Sciatic nerve (tissue), 2 donors: ENCODE results near the gene CAP1. TPM values are rescaled to one million over a fixed set of nuclear protein-coding genes. Genes with fewer than 3 reads are reported as not detected.
"Not testable (repeated sequence)": the region's sequence is repeated elsewhere in the genome, so short reads cannot be mapped to it uniquely, and the experiment has no call there.

ENCODE experiments used
- ATAC-seq: fragments of 200-7000 bp; cut with Tn5 transposase; one replicate; pipeline ENCODE4 v1.9.1; 2020; ENCODE audit warnings: mild to moderate bottlenecking, moderate library complexity
- DNase-seq: peaks from one replicate; pipeline ENCODE4 v3.0.0-alpha.2; 2020; ENCODE audit warnings: low spot score
- intact Hi-C: fragments of 100-400 bp; cut with DNase I; formaldehyde crosslinking; loops from one replicate; pipeline ENCODE4 v1.14.2; 2022
- total RNA-seq: library from RNA; stranded (reverse); fragmentation: NEBNext Ultra II Directional; extraction: Animal tissue kit (Norgen Biotek cat#: 25700); gene quantifications from one replicate; pipeline ENCODE4 v1.2.1, GENCODE V29; 2021
- donor health status: DM: no; HTN: no; CAD: no.
- donor health status: DM: no; HTN: no; CAD: no.

The CAP1 gene, protein sequence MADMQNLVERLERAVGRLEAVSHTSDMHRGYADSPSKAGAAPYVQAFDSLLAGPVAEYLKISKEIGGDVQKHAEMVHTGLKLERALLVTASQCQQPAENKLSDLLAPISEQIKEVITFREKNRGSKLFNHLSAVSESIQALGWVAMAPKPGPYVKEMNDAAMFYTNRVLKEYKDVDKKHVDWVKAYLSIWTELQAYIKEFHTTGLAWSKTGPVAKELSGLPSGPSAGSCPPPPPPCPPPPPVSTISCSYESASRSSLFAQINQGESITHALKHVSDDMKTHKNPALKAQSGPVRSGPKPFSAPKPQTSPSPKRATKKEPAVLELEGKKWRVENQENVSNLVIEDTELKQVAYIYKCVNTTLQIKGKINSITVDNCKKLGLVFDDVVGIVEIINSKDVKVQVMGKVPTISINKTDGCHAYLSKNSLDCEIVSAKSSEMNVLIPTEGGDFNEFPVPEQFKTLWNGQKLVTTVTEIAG
- 359 TPM for total RNA-seq

DNA sequence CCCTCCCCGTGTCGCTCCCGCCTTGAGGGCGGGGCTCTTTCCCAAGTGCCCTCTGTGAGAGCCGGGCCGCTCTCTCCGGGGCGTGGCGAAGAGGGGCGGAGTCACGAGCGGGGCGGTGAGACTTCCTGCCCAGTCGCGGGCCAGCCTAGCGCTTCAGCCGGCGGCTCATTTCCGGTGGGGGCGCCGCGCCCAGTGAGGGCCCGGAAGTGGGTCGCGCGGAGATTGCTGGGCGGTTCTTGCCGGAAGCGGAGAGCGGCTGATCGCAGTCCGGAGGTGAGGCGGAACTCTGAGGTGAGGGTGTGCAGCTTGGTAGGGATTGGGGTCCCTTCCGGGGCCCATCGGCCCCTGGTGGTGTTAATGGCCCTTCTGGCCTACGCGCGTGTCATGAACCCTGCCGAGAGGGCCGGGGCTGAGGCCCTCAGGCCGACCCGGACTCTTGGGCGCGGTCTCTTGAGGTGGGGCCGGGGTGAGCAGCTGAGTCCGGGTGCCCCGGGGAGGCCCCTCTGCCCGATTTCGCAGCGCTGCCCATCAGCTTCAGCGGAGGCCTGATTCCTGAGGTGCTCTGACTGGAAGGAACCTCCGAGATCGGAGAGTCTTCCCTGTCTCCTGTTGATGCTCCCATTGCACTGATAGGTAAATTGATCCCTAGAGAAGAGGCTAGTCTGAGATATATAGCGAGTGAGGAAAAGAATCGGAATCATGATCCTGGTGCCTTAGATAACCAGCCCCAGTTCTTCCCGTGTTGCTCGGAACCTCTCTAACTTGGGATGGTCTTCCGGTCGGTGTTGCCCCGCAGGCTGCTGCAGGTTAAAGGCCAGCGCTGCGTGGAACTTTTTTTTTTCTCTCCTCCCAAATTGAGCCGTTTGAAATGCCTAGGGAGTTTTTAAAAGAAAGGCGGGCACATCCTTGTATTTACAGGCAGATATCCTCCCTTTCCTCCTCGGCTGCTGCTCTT lies at the start of gene CAP1:
CAP1 (plus strand) TSS at position 219 of the 955 bp plus-strand sequence. CDS start 18,618 bp downstream, outside the sequence.
- ATAC-seq (peak; percentile 98), DNase-seq (peak; percentile 100)
- intact Hi-C loops = no loop called here

DNA sequence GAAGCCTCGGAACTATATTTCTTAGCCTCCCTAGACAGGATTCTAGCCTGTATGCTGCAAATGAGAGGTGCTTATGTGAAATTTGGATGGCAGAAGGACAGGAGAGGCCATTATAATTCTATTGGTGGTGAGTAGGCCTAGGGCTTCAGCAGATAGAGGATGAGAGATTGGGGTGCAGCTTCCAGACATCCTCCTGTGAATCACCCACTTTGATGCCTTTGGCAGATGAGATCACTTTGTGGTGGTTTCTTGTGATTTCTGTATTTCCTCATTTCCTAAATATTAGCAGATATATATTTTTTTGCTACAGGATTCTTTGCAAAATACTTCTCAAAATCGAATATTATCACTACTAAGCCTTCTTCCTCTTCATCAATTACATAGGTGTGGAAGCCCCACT lies 48.3 kb upstream of the CAP1 start:
- intact Hi-C loops = no loop called here
- ATAC-seq = no peak
- DNase-seq = no peak

DNA sequence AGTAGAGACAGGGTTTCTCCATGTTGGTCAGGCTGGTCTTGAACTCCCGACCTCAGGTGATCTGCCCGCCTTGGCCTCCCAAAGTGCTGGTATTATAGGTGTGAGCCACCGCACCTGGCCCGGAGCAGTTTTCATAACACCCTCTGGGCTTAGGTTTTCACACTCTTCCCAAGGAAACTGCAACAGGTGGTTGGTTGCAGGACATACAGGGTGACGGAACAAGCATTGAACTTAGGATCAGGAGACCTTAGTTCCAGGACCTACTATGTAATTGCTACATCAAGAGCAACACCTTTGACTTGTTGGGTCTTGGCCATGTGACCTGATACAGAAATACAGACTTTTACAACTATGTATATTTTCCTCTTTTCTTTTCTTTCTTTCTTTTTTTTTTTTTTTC lies 47.6 kb upstream of the CAP1 start:
- intact Hi-C loops = no loop called here
- ATAC-seq = no peak
- no peak for DNase-seq

DNA sequence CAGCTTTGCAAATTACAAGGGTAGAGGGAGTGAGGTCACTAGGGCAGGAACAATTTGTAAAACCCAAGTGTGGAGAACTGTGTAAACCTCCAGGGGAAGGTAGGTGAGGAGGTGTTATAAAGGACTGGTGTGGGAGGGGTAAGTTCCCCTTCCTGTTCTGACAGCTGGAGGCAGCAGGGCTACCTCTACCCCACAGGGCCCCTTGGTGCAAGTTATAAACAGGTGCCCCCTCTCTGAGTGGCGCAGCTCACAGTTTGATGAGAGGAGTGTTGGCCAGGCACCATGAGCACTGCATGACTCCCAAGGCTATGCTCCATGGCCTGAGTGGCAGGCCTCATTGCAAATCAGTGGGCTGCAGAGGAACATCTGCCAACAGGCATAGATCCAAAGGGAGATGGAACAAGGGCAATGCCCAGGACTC lies 44.5 kb upstream of the CAP1 start:
- intact Hi-C loops = no loop called here
- ATAC-seq (no peak), DNase-seq (no peak)

DNA sequence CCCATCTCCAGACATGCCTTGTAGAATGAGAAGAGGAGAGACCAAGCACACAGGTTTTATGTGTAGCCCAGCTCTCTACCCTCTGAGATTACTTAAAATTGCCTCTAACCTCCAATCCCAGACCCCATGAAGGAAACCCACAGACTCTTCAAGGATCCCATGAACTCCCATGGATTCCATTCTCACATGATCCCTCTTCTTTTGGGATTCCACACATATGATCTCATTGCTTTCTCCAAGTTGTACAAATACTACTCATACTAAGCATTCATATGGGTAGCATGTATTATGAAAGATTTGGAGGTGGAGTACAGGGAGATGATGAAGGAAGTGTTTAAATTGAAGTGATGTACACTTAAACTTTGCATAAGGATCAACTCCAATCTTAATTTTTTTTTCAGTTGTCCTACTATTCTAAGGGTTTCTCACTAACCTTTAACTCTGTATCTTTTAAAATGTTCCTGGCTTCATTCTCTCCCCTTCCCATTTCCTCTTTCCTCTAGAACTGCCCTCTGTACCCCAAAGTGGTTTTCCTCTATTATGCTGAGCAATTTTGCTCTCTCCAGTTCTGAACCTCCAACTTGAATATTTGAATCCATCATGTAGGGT lies 44.0 kb upstream of the CAP1 start:
- no peak for ATAC-seq

DNA sequence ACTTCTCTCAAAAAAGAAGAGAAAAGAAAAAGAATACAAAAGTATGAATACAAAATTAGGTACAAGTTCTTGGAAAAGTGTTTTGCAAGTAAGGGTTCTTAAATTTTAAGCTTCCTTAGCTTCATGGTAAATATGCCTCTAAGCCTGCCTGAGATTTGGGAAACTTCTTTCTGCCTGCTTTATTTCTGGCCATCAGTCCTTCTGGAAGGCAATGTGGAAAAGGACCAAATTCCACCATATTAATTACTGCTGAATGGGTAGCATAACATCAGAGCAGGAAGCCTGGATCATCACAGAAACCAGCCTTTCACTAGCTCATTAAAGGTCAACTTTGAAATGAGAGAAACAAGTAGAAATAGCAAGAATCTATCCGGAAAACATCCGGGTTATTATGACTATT lies 39.1 kb upstream of the CAP1 start:
- intact Hi-C loops = no loop called here
- DNase-seq = no peak

More for the DNA sequence above, 44.0 kb upstream of the CAP1 start:
- DNase-seq = no peak
- intact Hi-C loops = no loop called here

DNA sequence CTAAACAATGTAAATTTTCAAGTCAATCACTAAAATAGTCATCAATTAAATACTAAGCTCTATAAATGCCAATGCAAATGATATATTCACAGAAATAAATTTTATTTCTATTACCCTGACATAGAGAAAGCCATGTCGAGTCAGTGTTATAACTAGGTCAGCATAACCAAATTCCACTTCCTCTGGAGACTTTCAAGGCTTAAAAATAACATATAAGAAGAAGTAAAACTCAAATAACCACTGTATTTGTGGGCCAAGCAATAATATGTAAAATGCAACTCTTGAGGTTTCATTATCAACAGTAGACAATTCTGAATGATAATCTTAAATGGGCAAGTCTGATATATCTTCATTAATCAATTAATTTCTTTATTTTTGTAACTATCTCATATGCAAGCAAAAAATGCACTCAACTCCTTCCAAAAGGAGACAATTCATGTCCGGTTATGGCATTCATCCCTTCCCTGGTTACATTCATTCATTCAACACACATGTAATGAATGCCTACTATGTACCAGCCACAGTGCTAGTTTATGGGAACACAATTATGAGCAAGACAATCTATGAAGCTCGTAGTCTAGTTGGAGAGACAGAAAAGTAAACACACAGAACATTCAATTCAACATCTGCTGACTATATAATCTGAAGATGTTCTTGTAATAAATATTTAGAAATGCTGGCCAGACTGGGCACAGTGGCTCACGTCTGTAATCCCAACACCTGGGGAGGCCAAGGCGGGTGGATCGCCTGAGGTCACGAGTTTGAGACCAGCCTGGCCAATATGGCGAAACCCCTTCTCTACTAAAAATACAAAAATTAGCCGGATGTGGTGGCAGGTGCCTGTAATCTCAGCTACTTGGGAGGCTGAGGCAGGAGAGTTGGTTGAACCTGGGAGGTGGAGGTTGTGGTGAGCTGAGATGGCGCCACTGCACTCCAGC lies 37.1 kb upstream of the CAP1 start:
- intact Hi-C loops = no loop called here
- ATAC-seq (no peak), DNase-seq (no peak)

More for the DNA sequence above, 39.1 kb upstream of the CAP1 start:
- no peak for ATAC-seq

DNA sequence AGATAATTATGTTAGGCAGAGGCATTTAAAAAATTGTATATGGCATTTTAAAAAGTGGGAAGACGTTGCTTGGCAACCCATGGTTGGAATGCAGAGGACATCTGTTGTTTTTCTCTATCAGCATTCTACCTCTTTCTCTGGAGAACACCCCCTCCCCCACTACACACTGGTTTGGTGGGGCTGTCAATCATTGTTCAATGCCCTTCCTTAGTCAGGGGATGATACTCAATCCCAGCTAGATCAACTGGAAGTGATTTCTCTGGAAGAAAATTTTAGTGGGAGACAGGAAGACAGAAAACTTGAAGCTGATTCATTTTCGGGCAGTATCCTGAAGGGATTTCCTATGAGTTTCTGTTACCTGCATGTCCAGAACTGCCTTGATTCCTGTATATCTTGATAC lies 35.7 kb upstream of the CAP1 start:
- intact Hi-C loops = no loop called here
- ATAC-seq = no peak
- DNase-seq = no peak

DNA sequence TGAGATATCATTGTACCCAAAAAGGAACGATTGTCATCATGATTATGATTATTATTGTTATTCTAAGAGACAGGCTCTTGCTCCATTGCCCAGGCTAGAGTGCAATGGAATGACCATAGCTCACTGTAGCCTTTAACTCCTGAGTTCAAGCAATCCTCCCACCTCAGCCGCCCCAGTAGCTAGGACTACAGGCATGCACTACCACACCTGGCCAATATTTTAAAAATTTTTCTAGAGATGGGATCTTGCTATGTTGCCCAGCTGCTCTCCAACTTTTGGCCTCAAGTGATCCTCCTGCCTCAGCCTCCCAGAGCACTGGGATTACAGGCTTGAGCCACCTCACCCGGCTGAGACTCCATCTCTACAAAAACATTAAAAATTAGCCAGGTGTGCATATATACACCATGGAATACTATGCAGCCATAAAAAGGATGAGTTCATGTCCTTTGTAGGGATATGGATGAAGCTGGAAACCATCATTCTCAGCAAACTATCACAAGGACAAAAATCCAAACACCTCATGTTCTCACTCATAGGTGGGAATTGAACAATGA lies 33.0 kb upstream of the CAP1 start:
- ATAC-seq, intact Hi-C loops, DNase-seq: not testable (repeated sequence)

DNA sequence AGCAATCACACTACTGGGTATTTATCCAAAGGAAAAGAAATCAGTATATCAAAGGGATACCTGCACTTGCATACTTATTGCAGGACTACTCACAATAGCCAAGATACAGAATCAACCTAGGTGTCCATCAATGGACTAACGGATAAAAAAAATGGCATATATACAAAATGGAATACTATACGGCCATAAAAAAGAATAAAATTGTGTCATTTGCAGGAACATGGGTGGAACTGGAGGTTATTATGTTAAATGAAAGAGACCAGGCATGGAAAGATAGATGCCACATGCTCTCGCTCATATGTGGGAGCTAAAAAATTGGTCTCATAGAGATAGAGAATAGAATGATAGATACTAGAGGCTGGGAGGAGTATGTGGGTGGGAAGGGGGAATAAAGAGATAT lies 29.3 kb upstream of the CAP1 start:
- no peak for ATAC-seq
- intact Hi-C loops = no loop called here
- no peak for DNase-seq

DNA sequence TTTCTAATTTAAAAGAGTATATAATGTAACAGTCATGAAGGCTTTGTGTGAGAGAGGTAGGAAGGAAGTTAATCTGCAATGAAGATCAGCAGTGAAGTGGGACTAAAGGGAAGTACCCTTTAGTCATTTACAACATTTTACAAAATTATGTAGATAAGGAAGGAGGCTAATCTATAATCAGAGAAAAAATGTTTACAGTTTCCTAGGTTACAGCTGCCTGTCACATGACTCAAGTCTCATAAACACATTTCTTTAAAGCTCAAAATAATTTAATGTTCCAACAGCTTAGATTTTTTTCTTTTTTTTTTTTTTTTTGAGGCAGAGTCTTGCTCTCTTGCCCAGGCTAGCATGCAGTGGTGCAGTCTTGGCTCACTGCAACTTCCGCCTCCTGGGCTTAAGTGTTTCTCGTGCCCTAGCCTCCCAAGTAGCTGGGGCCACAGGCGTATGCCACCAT lies 26.2 kb upstream of the CAP1 start:
- intact Hi-C loops = no loop called here
- ATAC-seq (no peak), DNase-seq (no peak)

DNA sequence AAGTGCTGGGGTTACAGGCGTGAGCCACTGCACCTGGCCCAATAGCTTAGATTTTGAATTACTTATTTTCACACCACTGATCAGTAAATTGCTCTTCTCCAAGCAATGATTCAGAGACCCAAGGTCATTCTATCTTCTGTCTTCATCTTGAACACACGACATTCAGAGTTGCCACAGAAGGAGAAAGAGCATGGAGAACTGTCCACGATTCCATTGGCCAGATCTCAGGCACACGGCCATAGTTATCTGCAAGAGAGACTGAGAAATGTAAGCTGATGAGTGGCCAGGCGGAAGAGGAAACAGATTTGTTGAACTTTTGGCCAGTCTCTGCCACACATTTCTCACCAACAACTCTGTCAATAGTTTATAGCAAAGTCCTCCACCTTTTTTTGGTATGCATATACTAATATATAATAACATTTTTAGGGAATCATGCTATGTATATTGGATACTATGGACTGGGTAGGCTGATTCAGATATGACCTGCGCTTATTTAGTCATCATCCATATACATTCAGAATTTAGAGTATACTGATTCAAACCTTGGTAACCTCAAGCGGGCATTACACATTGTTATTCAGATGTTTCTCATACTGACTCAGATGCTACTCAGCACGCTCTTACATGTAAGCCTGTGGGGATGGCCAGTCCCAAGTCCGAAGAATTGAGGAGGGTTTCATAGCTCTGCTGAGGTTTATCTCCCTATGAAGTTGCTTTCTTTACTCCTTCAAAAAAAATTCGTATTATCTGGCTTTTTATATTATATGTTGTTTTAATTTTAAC lies 25.5 kb upstream of the CAP1 start:
- intact Hi-C loops = no loop called here
- no peak for DNase-seq
- no peak for ATAC-seq

DNA sequence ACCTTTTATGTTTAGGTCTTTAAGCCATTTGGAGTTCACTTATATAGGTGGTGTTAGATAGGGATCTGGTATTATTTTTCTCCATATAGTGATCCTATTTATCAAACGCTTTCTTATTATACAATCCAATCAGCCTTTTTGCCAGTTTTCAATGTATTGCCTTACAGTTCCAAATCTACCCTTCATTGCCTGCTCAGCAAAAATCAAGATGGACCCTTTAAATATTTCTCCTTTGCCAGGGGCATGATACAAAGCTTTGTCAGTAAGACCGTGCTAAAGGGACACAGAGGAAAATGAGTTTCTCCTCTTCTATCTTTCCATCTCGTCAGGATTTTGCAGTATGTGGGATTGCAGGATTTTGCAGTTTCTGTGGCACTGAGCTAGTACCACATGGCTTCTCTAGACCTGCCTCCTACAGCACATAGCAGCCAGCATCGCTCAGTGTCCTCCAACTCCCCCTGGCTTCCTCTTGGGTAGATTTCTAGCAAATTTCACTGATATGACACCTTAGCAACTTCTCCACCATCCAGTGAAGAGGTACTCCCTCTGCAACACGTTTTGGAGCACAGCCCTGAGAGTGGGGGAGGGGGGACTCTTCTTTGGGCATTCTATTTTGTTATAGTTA lies 22.5 kb upstream of the CAP1 start:
- no peak for ATAC-seq
- intact Hi-C loops = no loop called here

DNA sequence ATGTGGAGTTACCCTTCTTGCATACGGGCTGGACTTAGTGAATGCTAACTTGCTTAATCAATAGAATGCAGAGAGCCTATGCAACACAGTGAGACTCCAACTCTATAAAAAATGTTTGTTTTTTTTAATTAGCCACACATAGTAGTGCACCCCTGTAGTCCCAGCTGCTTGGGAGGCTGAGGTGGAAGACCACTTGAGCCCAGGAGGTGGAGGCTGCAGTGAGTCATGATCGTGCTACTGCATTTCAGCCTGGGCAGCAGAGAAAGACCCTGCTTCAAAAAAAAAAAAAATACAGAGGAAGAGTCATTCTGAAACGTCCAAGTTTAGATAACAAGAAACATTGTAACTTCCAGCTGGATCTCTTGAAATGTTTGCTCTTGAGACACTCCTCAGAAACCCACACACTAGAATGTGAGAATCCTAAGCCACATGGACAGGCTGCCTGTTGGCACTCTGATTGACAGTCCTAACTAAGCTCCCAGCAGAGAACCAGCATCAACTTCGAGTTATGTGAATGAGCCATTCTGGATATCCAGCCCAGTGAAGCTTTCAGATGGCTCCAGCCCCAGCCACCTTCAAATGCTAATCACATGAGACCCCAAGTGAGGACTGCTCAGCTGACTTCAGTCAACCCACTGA lies 20.0 kb upstream of the CAP1 start:
- intact Hi-C loops = no loop called here
- ATAC-seq (no peak), DNase-seq (no peak)

More for the DNA sequence above, 22.5 kb upstream of the CAP1 start:
- no peak for DNase-seq

DNA sequence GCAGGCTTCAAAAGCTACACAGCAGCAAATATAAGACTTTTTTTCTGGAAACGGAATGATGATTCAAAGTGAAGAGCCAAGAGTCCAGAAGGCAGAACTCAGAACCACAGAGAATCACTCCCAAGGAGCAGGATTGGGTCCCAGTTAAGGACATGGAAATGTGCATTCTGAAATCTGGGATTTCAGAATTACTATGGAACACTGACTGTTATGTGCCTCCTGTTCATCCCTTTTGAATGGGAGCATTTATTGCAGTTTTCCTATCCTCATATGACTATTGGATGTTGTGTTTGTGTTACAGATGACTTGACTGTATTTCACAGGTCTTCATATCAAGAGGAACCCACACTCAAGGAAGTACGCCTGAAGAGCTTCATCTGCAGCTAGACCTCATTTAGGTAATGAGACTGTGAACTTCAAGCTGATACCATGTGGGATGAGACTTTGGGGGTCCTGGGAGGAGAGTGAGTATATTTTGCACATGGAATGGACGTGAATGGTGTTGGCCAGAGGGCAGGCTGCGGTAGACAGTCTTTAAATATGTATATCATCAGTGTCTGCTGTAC lies 17.1 kb upstream of the CAP1 start:
- intact Hi-C loops = no loop called here

DNA sequence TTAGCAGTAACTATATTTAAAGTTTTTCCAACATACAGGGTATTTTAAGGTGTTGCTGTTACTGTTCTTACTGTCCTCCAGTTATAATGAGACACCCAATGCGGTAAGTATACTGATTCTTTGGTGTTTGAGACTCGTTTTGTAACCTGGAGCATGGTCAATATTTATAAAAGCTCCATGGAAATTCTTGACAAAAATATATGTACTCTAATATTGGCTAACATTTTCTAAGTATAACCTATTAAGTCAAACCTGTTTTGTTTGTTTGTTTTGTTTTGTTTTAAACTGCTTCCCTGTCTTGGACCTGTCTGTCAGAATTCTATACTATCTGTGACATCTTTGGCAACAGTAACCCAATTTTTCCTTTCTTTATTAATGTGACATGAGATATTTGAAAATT lies 15.9 kb upstream of the CAP1 start:
- DNase-seq (no peak), ATAC-seq (no peak)
- intact Hi-C loops = no loop called here

More for the DNA sequence above, 17.1 kb upstream of the CAP1 start:
- no peak for ATAC-seq
- no peak for DNase-seq
